H1 (cell line): ENCODE measurements around the gene TTC34.

ENCODE experiments used
- ATF3 ChIP-seq: IDR thresholded peaks from 2 replicates; pipeline ENCODE4 v1.6.1; 2011; ENCODE audit warnings: low read depth, mild to moderate bottlenecking, low read length; ENCODE audit not compliant: insufficient read depth
- CEBPB ChIP-seq: IDR thresholded peaks from 2 replicates; pipeline ENCODE4 v1.6.1; 2012; ENCODE audit warnings: low read depth, low read length
- CHD7 ChIP-seq: fragments of 300-600 bp; sonication (generic); IDR thresholded peaks from 2 replicates; pipeline ENCODE4 v1.7.1; 2012; ENCODE audit warnings: low read length, moderate library complexity, mild to moderate bottlenecking, inconsistent platforms; ENCODE audit not compliant: insufficient replicate concordance
- CTCF ChIP-seq, 3 experiments: IDR thresholded peaks; 1 replicate in 2 of 3; 2 replicates in 1 of 3; pipeline versions ENCODE4 v1.5.1 to v1.6.1; 2011; ENCODE audit warnings: low read length in 3 of 3, mild to moderate bottlenecking in 3 of 3, inconsistent platforms in 2 of 3, low read depth in 1 of 3, moderate library complexity in 1 of 3; ENCODE audit not compliant: insufficient read depth in 1 of 3; ENCODE audit errors: control extremely low read depth in 1 of 3
- EP300 ChIP-seq, 2 experiments: IDR thresholded peaks; 1 replicate in 1 of 2; 2 replicates in 1 of 2; pipeline ENCODE4 v1.6.1; 2011 to 2012; ENCODE audit warnings: low read depth in 2 of 2, low read length in 2 of 2, mild to moderate bottlenecking in 2 of 2, borderline replicate concordance in 1 of 2, inconsistent platforms in 1 of 2, moderate library complexity in 1 of 2
- EZH2 ChIP-seq: fragments of 200-600 bp; sonication (generic); IDR thresholded peaks from 2 replicates; pipeline ENCODE4 v1.7.1; 2012; ENCODE audit warnings: low read depth, mild to moderate bottlenecking, moderate library complexity, low read length, inconsistent platforms; ENCODE audit not compliant: severe bottlenecking
- JUND ChIP-seq: IDR thresholded peaks from 2 replicates; pipeline ENCODE4 v1.6.1; 2011; ENCODE audit warnings: mild to moderate bottlenecking, improper control_type of control experiment, low read length
- POLR2A ChIP-seq, 2 experiments: IDR thresholded peaks; 1 replicate in 1 of 2; 2 replicates in 1 of 2; pipeline ENCODE4 v1.6.1; 2011; ENCODE audit warnings: low read depth in 2 of 2, low read length in 2 of 2, mild to moderate bottlenecking in 2 of 2; ENCODE audit errors: control extremely low read depth in 1 of 2
- POLR2AphosphoS5 ChIP-seq: IDR thresholded peaks from 2 replicates; pipeline ENCODE4 v1.6.1; 2011; ENCODE audit warnings: low read depth, low read length
- RFX5 ChIP-seq: IDR thresholded peaks from 2 replicates; pipeline ENCODE4 v1.6.1; 2011; ENCODE audit warnings: low read depth, low read length, improper control_type of control experiment, borderline replicate concordance
- RNF2 ChIP-seq: fragments of 200-900, 300-1000 bp; sonication (generic); IDR thresholded peaks from 2 replicates; pipeline ENCODE4 v1.7.1; 2016; ENCODE audit warnings: borderline replicate concordance, low read depth, mild to moderate bottlenecking, antibody characterized with exemption, low read length; ENCODE audit not compliant: poor library complexity, severe bottlenecking; ENCODE audit errors: missing control alignments
- SIN3A ChIP-seq, 2 experiments: IDR thresholded peaks in 1 of 2; conservative IDR thresholded peaks in 1 of 2; 2 replicates each; pipeline ENCODE4 v1.6.1; 2011 to 2012; ENCODE audit warnings: low read length in 2 of 2, improper control_type of control experiment in 1 of 2, low read depth in 1 of 2, mild to moderate bottlenecking in 1 of 2
- SIRT6 ChIP-seq: IDR thresholded peaks from one replicate; pipeline ENCODE4 v1.7.1; 2012; ENCODE audit warnings: low read length, inconsistent platforms
- TBP ChIP-seq: IDR thresholded peaks from 2 replicates; pipeline ENCODE4 v1.6.1; 2011; ENCODE audit warnings: low read depth, low read length, improper control_type of control experiment

- TF ChIP-seq EP300 (IDR thresholded peaks at IDR 0.05; ENCODE audit: borderline replicate concordance in 1 of 2, low read depth in 2 of 2, low read length in 2 of 2): no peak
- no peak for TF ChIP-seq TBP
- no peak for TF ChIP-seq RFX5
- no peak for TF ChIP-seq ATF3
- no peak for TF ChIP-seq CEBPB
- no peak for TF ChIP-seq JUND
- no peak for TF ChIP-seq SIN3A (conservative IDR thresholded peaks at IDR 0.05 in 1 of 2, IDR thresholded peaks at IDR 0.05 in 1 of 2; ENCODE audit: low read depth in 1 of 2, low read length in 2 of 2)
- TF ChIP-seq EZH2: no peak
- TF ChIP-seq POLR2A (IDR thresholded peaks at IDR 0.05; ENCODE audit: control extremely low read depth in 1 of 2, low read depth in 2 of 2, low read length in 2 of 2): no peak
- no peak for TF ChIP-seq CTCF (IDR thresholded peaks at IDR 0.05; ENCODE audit: control extremely low read depth in 1 of 3, insufficient read depth in 1 of 3, low read depth in 1 of 3, low read length in 3 of 3)
- no peak for TF ChIP-seq CHD7
- TF ChIP-seq POLR2AphosphoS5: no peak
- no peak for TF ChIP-seq RNF2
- TF ChIP-seq SIRT6: no peak
Observed at GRCh38 chr1:2804628-2805351, 3.3 kb upstream of the TTC34 start.
